ENCODE results near the gene CRYZ.
"Not testable (repeated sequence)": the region's sequence is repeated elsewhere in the genome, so short reads cannot be mapped to it uniquely, and the experiment has no call there.

CRYZ gene

GRCh38 chr1:74681449-74681848, 51.4 kb downstream of the CRYZ start:
- DNase-seq (ENCODE audit: low read depth in 2 of 2): no peak

DNA sequence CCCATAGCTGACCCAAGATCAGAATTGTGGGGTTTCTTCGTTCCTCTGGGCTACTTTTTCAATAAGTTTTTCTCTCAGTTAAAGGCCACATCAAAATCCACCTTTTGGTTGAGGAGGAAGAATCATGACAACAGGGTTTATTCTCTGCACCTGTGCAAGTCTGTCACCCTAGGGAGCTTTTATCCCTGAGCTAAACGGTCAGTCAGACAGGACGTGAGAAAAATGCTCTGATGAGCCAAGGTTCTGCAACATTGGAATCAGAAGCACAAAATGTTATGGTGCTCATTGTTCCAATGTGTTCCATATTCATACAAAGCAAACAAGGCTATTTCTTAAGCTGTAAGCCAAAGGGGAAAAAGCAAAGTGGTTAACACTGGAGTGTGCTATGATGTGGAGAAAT, 51.8 kb downstream of the CRYZ start:
- DNase-seq (ENCODE audit: low read depth in 2 of 2): no peak

DNA sequence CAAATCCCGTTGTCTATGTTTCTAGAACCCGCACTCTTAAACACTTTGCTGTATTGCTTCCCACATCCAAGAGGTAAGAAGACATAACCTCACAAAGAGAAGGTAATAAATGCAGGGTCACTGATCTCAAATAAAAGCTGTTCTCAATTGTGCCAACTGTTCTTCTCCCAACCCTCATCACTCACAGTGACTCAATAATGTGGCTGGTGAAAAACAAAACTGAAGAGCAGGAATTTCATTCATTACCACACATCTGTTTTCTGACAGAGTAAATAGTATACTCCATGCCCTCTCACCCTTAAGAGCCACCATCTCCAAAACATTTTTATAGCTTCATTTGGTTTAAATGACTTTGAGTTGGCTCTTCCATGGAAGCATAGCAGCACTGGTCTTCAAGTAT, 53.0 kb downstream of the CRYZ start:
- DNase-seq (ENCODE audit: low read depth in 2 of 2): no peak

DNA sequence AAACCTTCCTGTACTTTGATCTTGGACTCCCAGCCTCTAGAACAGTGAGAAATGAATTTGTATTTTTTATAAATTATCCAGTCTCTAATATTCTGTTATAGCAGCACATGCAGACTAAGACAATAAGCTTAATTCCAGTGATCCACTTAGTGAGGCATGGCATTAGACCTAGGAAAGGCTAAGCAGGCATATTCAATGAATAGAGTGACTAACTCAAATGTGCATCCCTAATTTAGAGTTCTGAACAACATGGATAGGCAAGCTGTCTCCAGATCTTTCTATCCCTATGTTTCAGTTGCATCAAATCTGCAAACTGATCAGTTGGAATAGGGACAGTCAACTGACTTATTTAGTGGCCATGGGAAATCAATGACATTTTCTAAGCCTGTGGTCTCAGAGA, 54.9 kb downstream of the CRYZ start:
- DNase-seq (ENCODE audit: low read depth in 2 of 2): no peak

GRCh38 chr1:74674278-74675048, 58.4 kb downstream of the CRYZ start:
- DNase-seq (ENCODE audit: low read depth in 2 of 2): no peak

DNA sequence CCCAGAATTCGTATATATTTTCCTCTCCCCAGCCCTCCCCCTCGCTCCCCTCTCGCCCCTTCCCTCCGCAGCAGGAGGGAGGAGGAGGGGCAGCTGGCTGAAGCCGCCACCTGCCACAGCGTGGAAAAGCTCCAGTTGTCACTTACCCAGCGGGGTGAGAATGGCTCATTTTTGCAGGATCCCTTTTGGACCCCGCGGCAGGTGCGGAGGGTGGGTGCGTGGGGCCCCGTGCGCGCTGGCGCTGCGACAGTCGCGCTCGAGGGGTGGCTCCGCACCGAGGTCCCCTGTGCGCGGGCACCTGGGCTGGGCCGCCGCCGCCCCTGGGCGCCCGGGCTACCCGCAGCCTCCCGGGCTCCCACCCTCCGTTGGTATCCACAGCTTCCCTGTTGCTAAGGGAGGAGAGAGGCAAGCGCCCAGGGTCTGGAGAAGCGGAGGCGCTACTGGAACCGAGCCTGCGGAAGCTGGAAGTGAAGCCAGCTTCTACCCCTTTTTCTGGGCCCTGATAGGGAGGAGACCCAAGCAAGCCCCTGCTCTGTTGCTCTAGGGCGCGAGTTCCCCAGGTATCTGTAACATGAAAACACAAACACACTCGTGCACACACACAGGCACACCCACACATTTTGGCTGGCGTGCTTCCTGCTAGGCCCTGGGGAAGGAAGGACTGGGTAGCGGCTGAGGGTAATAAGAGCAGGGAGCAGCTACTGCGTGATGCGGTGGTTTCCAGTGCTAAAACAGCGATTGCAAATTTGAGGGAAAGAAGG, 59.3 kb downstream of the CRYZ start, which contains the start of gene ERICH3:
Gene ERICH3 (minus strand): TSS at position 442 of the 761 bp plus-strand sequence. CDS start 273 bp downstream, at position 169.
- no peak for DNase-seq (ENCODE audit: low read depth in 2 of 2)

DNA sequence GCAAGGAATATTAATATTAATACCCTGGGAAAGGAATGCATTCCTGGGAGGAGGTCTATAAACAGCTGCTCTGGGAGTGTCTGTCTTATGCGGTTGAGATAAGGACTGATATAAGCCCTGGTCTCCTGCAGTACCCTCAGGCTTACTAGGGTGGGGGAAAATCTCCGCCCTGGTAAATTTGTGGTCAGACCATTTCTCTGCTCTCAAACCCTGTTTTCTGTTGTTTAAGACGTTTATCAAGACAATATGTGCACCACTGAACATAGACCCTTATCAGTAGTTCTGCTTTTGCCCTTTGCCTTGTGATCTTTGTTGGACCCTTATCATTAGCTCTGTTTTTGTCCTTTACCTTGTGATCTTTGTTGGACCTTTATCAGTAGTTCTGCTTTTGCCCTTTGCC, 62.0 kb downstream of the CRYZ start:
- DNase-seq (ENCODE audit: low read depth in 2 of 2): not testable (repeated sequence)

Measured in stimulated activated CD8-positive, alpha-beta memory T cell treated with anti-CD3 and anti-CD28 coated beads, Interleukin-2, amount 100 ng/mL, for 1 hour (primary cell).